Endodermal cell (in vitro differentiated cells): ENCODE data around the gene HES5. TPM values are rescaled to one million over a fixed set of nuclear protein-coding genes. Genes with fewer than 3 reads are reported as not detected.

Source experiments
- DNase-seq: peaks from one replicate; pipeline ENCODE4 v3.0.0-alpha.2; 2017
- H3K27ac ChIP-seq: 2 replicates; pipeline ENCODE4 v1.5.1; 2013; ENCODE audit warnings: mild to moderate bottlenecking, low read depth, low read length, moderate library complexity
- H3K27me3 ChIP-seq: 2 replicates; pipeline ENCODE4 v1.6.1; 2013; ENCODE audit warnings: mild to moderate bottlenecking, low read length, moderate library complexity; ENCODE audit not compliant: insufficient read depth, control insufficient read depth, poor library complexity, severe bottlenecking
- H3K36me3 ChIP-seq: 2 replicates; pipeline ENCODE4 v1.7.0; 2013; ENCODE audit warnings: mild to moderate bottlenecking, low read length, moderate library complexity; ENCODE audit not compliant: control insufficient read depth, insufficient read depth
- H3K4me1 ChIP-seq: one replicate; pipeline ENCODE4 v1.7.0; 2013; ENCODE audit warnings: low read length; ENCODE audit not compliant: control insufficient read depth, insufficient read depth
- H3K4me3 ChIP-seq: 2 replicates; pipeline ENCODE4 v1.5.1; 2013; ENCODE audit warnings: mild to moderate bottlenecking, low read length, moderate library complexity
- H3K9ac ChIP-seq: 2 replicates; pipeline ENCODE4 v1.6.1; 2013; ENCODE audit warnings: mild to moderate bottlenecking, low read length, moderate library complexity; ENCODE audit not compliant: poor library complexity, severe bottlenecking; ENCODE audit errors: extremely low read depth
- H3K9me3 ChIP-seq: 2 replicates; pipeline ENCODE4 v1.6.1; 2013; ENCODE audit warnings: mild to moderate bottlenecking, low read length, moderate library complexity; ENCODE audit not compliant: control insufficient read depth
- H3K27ac Mint-ChIP-seq: 2 replicates; pipeline ENCODE4 v1.8.0; 2020; ENCODE audit warnings: mixed read lengths
- H3K27me3 Mint-ChIP-seq: 2 replicates; pipeline ENCODE4 v1.8.0; 2021; ENCODE audit warnings: mild to moderate bottlenecking, mixed read lengths; ENCODE audit not compliant: insufficient read depth
- H3K36me3 Mint-ChIP-seq: 2 replicates; pipeline ENCODE4 v1.8.0; 2020; ENCODE audit warnings: low read depth, mixed read lengths
- H3K4me1 Mint-ChIP-seq: 2 replicates; pipeline ENCODE4 v1.8.0; 2020; ENCODE audit warnings: mixed read lengths
- H3K4me3 Mint-ChIP-seq: 2 replicates; pipeline ENCODE4 v1.8.0; 2020; ENCODE audit warnings: mild to moderate bottlenecking, moderate library complexity, mixed read lengths
- H3K9me3 Mint-ChIP-seq: 2 replicates; pipeline ENCODE4 v1.8.0; 2020; ENCODE audit warnings: mild to moderate bottlenecking, mixed read lengths
- WGBS, 2 experiments: methylation state at CpG; one replicate each; pipeline versions ENCODE4 v1.1.5 to v1.1.7; 2013; ENCODE audit warnings: missing lambda C conversion rate in 2 of 2, mixed read lengths in 1 of 2; ENCODE audit not compliant: insufficient coverage in 1 of 2, insufficient read length in 1 of 2; 5-methylcytosine and 5-hydroxymethylcytosine counted together
- total RNA-seq, 2 donors: library from RNA; stranded (reverse); fragmentation: NEBNext Ultra II Directional in 1 of 2; extraction: Animal tissue kit (Norgen Biotek cat#: 25700) in 1 of 2; gene quantifications; 2 replicates in 1 of 2; 3 replicates in 1 of 2; pipeline ENCODE4 v1.2.1, GENCODE V29; 2021
- TF ChIP-seq, protein P1 (sequence below): fragments of 200-600 bp; sonication (generic); conservative IDR thresholded peaks from 2 replicates; pipeline ENCODE4 v1.5.0; 2021; ENCODE audit warnings: antibody characterized with exemption, mild to moderate bottlenecking

The HES5 gene
- total RNA-seq, 2 donors from 2014 or later, result not detected

DNA sequence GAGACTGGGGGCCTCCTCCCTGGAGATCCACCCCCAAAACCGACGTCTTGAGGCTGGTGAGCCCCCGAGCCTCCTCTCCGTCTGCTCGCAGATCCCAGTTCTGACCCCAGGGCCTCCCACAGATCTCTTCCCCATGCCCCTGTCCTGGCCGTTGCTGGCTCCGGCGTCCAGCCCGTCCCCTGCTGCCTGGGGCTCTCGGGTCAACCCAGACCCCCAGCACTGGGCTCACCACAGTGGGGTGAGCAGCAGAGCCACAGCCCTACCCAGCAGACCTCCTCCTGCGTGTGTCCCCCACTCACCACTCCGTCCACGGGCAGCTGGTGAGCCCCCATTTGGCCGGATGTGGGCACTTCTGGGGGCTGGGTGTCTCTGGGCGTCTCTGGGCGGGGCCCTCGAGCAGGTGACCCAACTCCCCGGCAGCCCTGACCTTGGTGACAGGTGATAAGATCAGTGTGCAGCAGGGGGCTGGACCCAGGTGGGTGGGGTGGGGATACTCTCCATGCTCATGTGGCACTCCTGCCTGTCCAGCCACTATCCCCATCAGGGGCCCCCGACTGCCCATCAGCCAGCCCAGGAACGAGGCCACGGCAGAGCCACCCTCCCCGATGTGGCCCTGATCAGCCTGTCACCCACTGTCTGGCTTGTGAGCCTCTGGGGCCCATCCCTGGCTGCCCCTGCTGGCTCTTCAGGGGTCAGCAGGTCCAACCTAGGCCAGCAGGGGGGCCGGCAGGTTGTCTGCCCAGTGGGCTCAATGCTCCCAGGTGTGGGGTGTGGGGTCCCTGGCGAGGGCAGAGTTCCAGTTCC lies 26.8 kb upstream of the HES5 start:
- peaks cover 4% of the 10 kb centered on the region for H3K4me1 Mint-ChIP-seq
- H3K4me1 ChIP-seq, result no peaks in the 10 kb centered on the region
- no peaks in the 10 kb centered on the region for H3K9me3 Mint-ChIP-seq
- no peaks in the 10 kb centered on the region for H3K9me3 ChIP-seq
- H3K36me3 Mint-ChIP-seq, result no peaks in the 10 kb centered on the region
- no peak for DNase-seq
- 86 to 88% methylated on average over 13 to 24 of the region's 24 CpGs for WGBS, 2 experiments
- no peaks in the 10 kb centered on the region for H3K27me3 ChIP-seq
- peak overlapping the region; percentile 44 for H3K27ac Mint-ChIP-seq
- TF ChIP-seq, protein P1, sequence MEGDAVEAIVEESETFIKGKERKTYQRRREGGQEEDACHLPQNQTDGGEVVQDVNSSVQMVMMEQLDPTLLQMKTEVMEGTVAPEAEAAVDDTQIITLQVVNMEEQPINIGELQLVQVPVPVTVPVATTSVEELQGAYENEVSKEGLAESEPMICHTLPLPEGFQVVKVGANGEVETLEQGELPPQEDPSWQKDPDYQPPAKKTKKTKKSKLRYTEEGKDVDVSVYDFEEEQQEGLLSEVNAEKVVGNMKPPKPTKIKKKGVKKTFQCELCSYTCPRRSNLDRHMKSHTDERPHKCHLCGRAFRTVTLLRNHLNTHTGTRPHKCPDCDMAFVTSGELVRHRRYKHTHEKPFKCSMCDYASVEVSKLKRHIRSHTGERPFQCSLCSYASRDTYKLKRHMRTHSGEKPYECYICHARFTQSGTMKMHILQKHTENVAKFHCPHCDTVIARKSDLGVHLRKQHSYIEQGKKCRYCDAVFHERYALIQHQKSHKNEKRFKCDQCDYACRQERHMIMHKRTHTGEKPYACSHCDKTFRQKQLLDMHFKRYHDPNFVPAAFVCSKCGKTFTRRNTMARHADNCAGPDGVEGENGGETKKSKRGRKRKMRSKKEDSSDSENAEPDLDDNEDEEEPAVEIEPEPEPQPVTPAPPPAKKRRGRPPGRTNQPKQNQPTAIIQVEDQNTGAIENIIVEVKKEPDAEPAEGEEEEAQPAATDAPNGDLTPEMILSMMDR, result no peak
- no peak overlapping the region for H3K4me3 Mint-ChIP-seq
- H3K27me3 Mint-ChIP-seq, result no peaks in the 10 kb centered on the region
- peak overlapping the region; percentile 66 for H3K27ac ChIP-seq
- no peaks in the 10 kb centered on the region for H3K36me3 ChIP-seq
- H3K9ac ChIP-seq, result no peak overlapping the region
- no peak overlapping the region for H3K4me3 ChIP-seq

DNA sequence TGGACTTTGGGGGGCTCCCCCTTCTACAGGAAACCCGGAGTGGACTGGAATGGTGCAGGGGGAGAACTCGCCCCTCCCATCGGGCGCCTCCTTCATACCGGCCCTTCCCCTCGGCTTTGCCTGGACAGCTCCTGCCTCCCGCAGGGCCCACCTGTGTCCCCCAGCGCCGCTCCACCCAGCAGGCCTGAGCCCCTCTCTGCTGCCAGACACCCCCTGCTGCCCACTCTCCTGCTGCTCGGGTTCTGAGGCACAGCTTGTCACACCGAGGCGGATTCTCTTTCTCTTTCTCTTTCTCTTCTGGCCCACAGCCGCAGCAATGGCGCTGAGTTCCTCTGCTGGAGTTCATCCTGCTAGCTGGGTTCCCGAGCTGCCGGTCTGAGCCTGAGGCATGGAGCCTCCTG lies 26.2 kb upstream of the HES5 start, which contains the start of gene TNFRSF14:
Gene TNFRSF14, plus strand, starts transcription at position 95 of the 401 bp plus-strand sequence. Its CDS starts 294 bp downstream, at position 389.
- Mint-ChIP-seq H3K4me3 (no peak within 1 kb of the TSS), H3K4me1 (peaks cover 4% of the 10 kb centered on the region), H3K36me3 (no peaks in the 10 kb centered on the region), H3K9me3 (no peaks in the 10 kb centered on the region), H3K27ac (peak within 1 kb of the TSS; percentile 44), H3K27me3 (no peaks in the 10 kb centered on the region)
- Histone ChIP-seq H3K36me3 (no peaks in the 10 kb centered on the region), H3K4me3 (no peak within 1 kb of the TSS), H3K4me1 (no peaks in the 10 kb centered on the region), H3K27ac (peak within 1 kb of the TSS; percentile 66), H3K9me3 (no peaks in the 10 kb centered on the region), H3K27me3 (no peaks in the 10 kb centered on the region), H3K9ac (no peak within 1 kb of the TSS)
- DNase-seq, result peak; percentile 67
- 61 to 68% methylated on average over 12 to 16 of the region's 16 CpGs for WGBS, 2 experiments
- TF ChIP-seq, protein P1, result no peak

DNA sequence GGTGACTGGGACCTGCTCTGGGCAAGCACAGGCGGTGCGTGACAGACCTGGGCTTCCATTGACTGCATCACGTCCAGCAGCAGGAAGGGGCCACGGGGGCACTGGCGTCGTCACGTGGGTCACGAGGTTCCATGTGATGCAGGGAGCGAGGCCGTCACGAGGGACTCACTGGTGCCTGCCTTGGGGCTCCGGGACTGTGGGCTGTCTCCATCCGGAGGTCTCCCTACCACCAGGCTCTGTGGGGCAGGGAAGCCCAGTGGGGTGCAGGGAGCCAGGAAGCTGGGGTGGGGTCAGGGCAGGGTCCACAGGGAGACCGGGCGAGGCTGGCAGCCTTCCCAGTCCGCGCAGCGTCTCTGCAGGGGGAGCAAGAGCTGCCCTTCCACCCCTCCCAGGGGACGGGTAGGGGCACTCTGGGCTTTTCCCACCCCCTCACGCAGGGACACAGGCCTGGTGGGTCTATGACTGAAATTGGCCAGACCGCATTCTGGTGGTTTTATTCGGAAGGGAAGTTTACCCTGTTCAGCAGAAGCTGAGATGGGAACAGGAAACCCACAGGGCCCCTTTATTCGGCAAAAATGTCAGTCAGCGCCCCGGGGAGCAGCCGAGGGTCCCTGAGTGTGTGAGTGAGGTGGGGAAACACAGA lies 25.7 kb upstream of the HES5 start:
- no peaks in the 10 kb centered on the region for H3K4me1 ChIP-seq
- 85 to 91% methylated on average over 12 to 26 of the region's 26 CpGs for WGBS, 2 experiments
- H3K27me3 Mint-ChIP-seq, result no peaks in the 10 kb centered on the region
- H3K4me3 ChIP-seq, result no peak overlapping the region
- no peaks in the 10 kb centered on the region for H3K36me3 Mint-ChIP-seq
- no peaks in the 10 kb centered on the region for H3K9me3 ChIP-seq
- H3K9ac ChIP-seq, result no peak overlapping the region
- H3K27me3 ChIP-seq, result no peaks in the 10 kb centered on the region
- H3K9me3 Mint-ChIP-seq, result no peaks in the 10 kb centered on the region
- H3K4me3 Mint-ChIP-seq, result no peak overlapping the region
- peaks cover 4% of the 10 kb centered on the region for H3K4me1 Mint-ChIP-seq
- no peak for DNase-seq
- TF ChIP-seq, protein P1, result no peak
- H3K27ac Mint-ChIP-seq, result no peak overlapping the region
- H3K27ac ChIP-seq, result no peak overlapping the region
- no peaks in the 10 kb centered on the region for H3K36me3 ChIP-seq
